Measurements from ENCODE around the gene MTX3. TPM values are rescaled to one million over a fixed set of nuclear protein-coding genes. Genes with fewer than 3 reads are reported as not detected.

MTX3 gene
- polyA plus RNA-seq, 1 of the 3 experiments (the other 2 are of a cell fraction): 6.8 TPM

DNA sequence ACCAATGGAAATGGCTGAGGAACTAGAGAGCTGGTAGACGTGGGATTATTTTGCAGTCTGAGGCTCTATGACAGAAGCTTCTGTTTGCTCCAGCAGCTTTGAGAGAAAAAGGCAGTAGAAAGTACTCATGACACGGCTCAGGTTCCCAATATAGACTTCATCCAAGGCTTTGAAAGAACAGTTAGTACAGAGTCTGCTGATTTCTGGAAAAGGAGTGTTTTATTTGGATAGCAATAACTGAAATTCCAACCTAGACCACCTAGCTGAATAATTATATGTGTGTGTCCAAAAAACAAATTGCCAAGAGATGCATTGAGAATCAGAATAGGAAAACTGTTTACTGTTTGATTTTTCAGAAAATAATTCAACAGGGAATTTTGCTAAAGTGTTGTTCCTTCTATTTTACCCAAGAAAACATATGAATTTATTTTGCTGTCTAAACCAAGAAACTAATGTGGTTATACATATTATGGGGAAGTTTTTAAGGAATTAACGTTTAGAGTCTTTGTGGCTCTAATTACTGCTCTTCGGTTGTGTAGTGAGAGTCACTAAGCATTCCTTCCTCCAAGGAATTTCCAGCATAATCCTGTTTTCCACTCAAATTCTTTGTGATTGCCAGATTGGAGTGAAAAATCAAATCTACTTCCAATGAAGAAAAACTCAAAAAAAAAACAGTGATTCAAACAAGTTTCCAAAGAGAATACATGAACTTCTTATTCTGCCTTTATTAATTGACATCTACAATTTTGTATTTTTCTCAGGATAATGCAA lies 18.1 kb upstream of the MTX3 start:
- CTCF ChIA-PET: interaction anchor here (1.3 kb wide), 1 partner anchor 74 kb away, joined by 3 read pairs; no protein-coding TSS in a partner anchor
- no peaks in the 10 kb centered on the region for H4K20me1 ChIP-seq (ENCODE audit: insufficient read depth)
- POLR2A ChIA-PET: no interaction called here
- H3K4me2 ChIP-seq: no peak overlapping the region
- H3K4me1 ChIP-seq (ENCODE audit: control insufficient read depth in 1 of 2, insufficient read depth in 2 of 2, low read depth in 1 of 2, low read length in 1 of 2): no peaks in the 10 kb centered on the region; a peak in 1 of 4 replicates
- H3K9me2 ChIP-seq: no peaks in the 10 kb centered on the region
- H3F3A ChIP-seq (replicated peaks; ENCODE audit: insufficient read depth): no peaks in the 10 kb centered on the region
- H3K36me3 ChIP-seq (replicated peaks in 1 of 2; ENCODE audit: control insufficient read depth in 1 of 2, insufficient read depth in 2 of 2, low read length in 1 of 2): no peaks in the 10 kb centered on the region
- H3K27me3 ChIP-seq (ENCODE audit: insufficient read depth): no peaks in the 10 kb centered on the region
- H3K79me2 ChIP-seq (ENCODE audit: insufficient read depth): no peaks in the 10 kb centered on the region
- H3K27ac ChIP-seq (ENCODE audit: low read depth in 2 of 2, low read length in 1 of 2): no peak overlapping the region
- TF ChIP-seq SMC3 (IDR thresholded peaks at IDR 0.05; ENCODE audit: low read depth, low read length) (no peak), RCOR1 (IDR thresholded peaks at IDR 0.05; ENCODE audit: low read length) (no peak), GABPA (IDR thresholded peaks at IDR 0.05; ENCODE audit: low read depth) (no peak), RXRA (IDR thresholded peaks at IDR 0.05; ENCODE audit: borderline replicate concordance, low read depth) (no peak), POLR2AphosphoS5 (IDR thresholded peaks at IDR 0.05; ENCODE audit: low read depth, low read length) (no peak), TAF1 (IDR thresholded peaks at IDR 0.05; ENCODE audit: borderline replicate concordance, low read depth, low read length) (no peak), MXI1 (IDR thresholded peaks at IDR 0.05; ENCODE audit: low read depth, low read length) (no peak), EP300 (IDR thresholded peaks at IDR 0.05; ENCODE audit: borderline replicate concordance in 1 of 2, low read depth in 1 of 2, low read length in 1 of 2) (no peak)
- TF ChIP-seq, protein P1, sequence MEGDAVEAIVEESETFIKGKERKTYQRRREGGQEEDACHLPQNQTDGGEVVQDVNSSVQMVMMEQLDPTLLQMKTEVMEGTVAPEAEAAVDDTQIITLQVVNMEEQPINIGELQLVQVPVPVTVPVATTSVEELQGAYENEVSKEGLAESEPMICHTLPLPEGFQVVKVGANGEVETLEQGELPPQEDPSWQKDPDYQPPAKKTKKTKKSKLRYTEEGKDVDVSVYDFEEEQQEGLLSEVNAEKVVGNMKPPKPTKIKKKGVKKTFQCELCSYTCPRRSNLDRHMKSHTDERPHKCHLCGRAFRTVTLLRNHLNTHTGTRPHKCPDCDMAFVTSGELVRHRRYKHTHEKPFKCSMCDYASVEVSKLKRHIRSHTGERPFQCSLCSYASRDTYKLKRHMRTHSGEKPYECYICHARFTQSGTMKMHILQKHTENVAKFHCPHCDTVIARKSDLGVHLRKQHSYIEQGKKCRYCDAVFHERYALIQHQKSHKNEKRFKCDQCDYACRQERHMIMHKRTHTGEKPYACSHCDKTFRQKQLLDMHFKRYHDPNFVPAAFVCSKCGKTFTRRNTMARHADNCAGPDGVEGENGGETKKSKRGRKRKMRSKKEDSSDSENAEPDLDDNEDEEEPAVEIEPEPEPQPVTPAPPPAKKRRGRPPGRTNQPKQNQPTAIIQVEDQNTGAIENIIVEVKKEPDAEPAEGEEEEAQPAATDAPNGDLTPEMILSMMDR (IDR thresholded peaks at IDR 0.05): no peak
- no peak overlapping the region for H3K9ac ChIP-seq
- H3K4me3 ChIP-seq (ENCODE audit: low read depth in 2 of 2, low read length in 1 of 2): no peak overlapping the region
- WGBS (ENCODE audit: low lambda C conversion rate): 61% methylated on average over 4 of the region's 4 CpGs
- DNase-seq: no peak
- no peaks in the 10 kb centered on the region for H3K9me3 ChIP-seq
- no peak overlapping the region for H2AFZ ChIP-seq (ENCODE audit: low read depth)

GRCh38 chr5:80002677-80003076 lies 11.6 kb upstream of the MTX3 start:
- no peak overlapping the region for H3K4me3 ChIP-seq (ENCODE audit: low read depth in 2 of 2, low read length in 1 of 2)
- H2AFZ ChIP-seq (ENCODE audit: low read depth): no peak overlapping the region
- no peak for DNase-seq
- no peaks in the 10 kb centered on the region for H3K27me3 ChIP-seq (ENCODE audit: insufficient read depth)
- no peaks in the 10 kb centered on the region for H3K9me3 ChIP-seq
- H3K4me2 ChIP-seq: no peak overlapping the region
- ChIA-PET CTCF (no interaction called here), POLR2A (no interaction called here)
- no peaks in the 10 kb centered on the region for H3K79me2 ChIP-seq (ENCODE audit: insufficient read depth)
- H3K36me3 ChIP-seq (replicated peaks in 1 of 2; ENCODE audit: control insufficient read depth in 1 of 2, insufficient read depth in 2 of 2, low read length in 1 of 2): no peaks in the 10 kb centered on the region
- no peaks in the 10 kb centered on the region for H3K9me2 ChIP-seq
- H3F3A ChIP-seq (replicated peaks; ENCODE audit: insufficient read depth): no peaks in the 10 kb centered on the region
- 85% methylated on average over 1 of the region's 1 CpG for WGBS (ENCODE audit: low lambda C conversion rate)
- no peak overlapping the region for H3K9ac ChIP-seq
- no peaks in the 10 kb centered on the region for H3K4me1 ChIP-seq (ENCODE audit: control insufficient read depth in 1 of 2, insufficient read depth in 2 of 2, low read depth in 1 of 2, low read length in 1 of 2)
- H3K27ac ChIP-seq (ENCODE audit: low read depth in 2 of 2, low read length in 1 of 2): no peak overlapping the region
- TF ChIP-seq SIN3A (IDR thresholded peaks at IDR 0.05; ENCODE audit: borderline replicate concordance, low read depth, low read length) (no peak), TEAD4 (IDR thresholded peaks at IDR 0.05; ENCODE audit: borderline replicate concordance, insufficient read depth) (no peak), MAX (IDR thresholded peaks at IDR 0.05; ENCODE audit: low read depth) (no peak), FOXM1 (IDR thresholded peaks at IDR 0.05; ENCODE audit: low read depth) (no peak)
- no peaks in the 10 kb centered on the region for H4K20me1 ChIP-seq (ENCODE audit: insufficient read depth)

Data from SK-N-SH (cell line).